Hepatocyte (in vitro differentiated cells): ENCODE results near the gene SNRNP70. TPM values are rescaled to one million over a fixed set of nuclear protein-coding genes. Genes with fewer than 3 reads are reported as not detected.
"Not testable (repeated sequence)": the region's sequence is repeated elsewhere in the genome, so short reads cannot be mapped to it uniquely, and the experiment has no call there.

Experiments
- DNase-seq: peaks from one replicate; pipeline ENCODE4 v3.0.0-alpha.2; 2016; ENCODE audit warnings: low spot score
- H2AFZ ChIP-seq: fragments of 200-600 bp; sonication (generic); 2 replicates; pipeline ENCODE4 v1.6.0; 2016; ENCODE audit warnings: antibody characterized with exemption, mild to moderate bottlenecking
- H3K27ac ChIP-seq: fragments of 200-600 bp; sonication (generic); 2 replicates; pipeline ENCODE4 v1.5.1; 2016; ENCODE audit warnings: mild to moderate bottlenecking
- H3K27me3 ChIP-seq: fragments of 200-600 bp; sonication (generic); 2 replicates; pipeline ENCODE4 v1.6.1; 2016
- H3K36me3 ChIP-seq: fragments of 200-600 bp; sonication (generic); replicated peaks from 2 replicates; pipeline ENCODE4 v1.5.1; 2016; ENCODE audit warnings: low read depth; ENCODE audit not compliant: insufficient read depth
- H3K4me1 ChIP-seq: fragments of 200-600 bp; sonication (generic); 2 replicates; pipeline ENCODE4 v1.5.1; 2016; ENCODE audit warnings: mild to moderate bottlenecking, moderate library complexity; ENCODE audit not compliant: insufficient read depth
- H3K4me2 ChIP-seq: fragments of 200-600 bp; sonication (generic); 2 replicates; pipeline ENCODE4 v1.6.0; 2016
- H3K4me3 ChIP-seq: fragments of 200-600 bp; sonication (generic); 2 replicates; pipeline ENCODE4 v1.5.1; 2016; ENCODE audit warnings: mild to moderate bottlenecking
- H3K79me2 ChIP-seq: fragments of 200-600 bp; sonication (generic); 2 replicates; pipeline ENCODE4 v1.6.0; 2017; ENCODE audit warnings: mild to moderate bottlenecking
- H3K9me2 ChIP-seq: fragments of 200-600 bp; sonication (generic); replicated peaks from 2 replicates; pipeline ENCODE4 v1.6.0; 2017; ENCODE audit warnings: mild to moderate bottlenecking; ENCODE audit not compliant: insufficient read depth
- H3K9me3 ChIP-seq: fragments of 200-600 bp; sonication (generic); 2 replicates; pipeline ENCODE4 v1.5.1; 2016; ENCODE audit warnings: low read depth, mild to moderate bottlenecking
- H4K20me1 ChIP-seq: fragments of 200-600 bp; sonication (generic); 2 replicates; pipeline ENCODE4 v1.6.0; 2016; ENCODE audit warnings: mild to moderate bottlenecking; ENCODE audit not compliant: insufficient read depth, poor library complexity, severe bottlenecking
- CTCF ChIP-seq: fragments of 200-600 bp; sonication (generic); IDR thresholded peaks from 2 replicates; pipeline ENCODE4 v1.5.1; 2016; ENCODE audit warnings: antibody characterized with exemption, mild to moderate bottlenecking; ENCODE audit not compliant: poor library complexity
- EZH2 ChIP-seq: fragments of 200-600 bp; sonication (generic); IDR thresholded peaks from 2 replicates; pipeline ENCODE4 v1.6.1; 2016; ENCODE audit warnings: antibody characterized with exemption, mild to moderate bottlenecking, borderline replicate concordance
- EZH2phosphoT487 ChIP-seq: fragments of 200-600 bp; sonication (generic); IDR thresholded peaks from one replicate; pipeline ENCODE4 v1.6.1; 2018; ENCODE audit warnings: antibody characterized with exemption, mild to moderate bottlenecking, low read depth, moderate library complexity; ENCODE audit not compliant: unreplicated experiment, severe bottlenecking
- WGBS: methylation state at CpG from one replicate; pipeline ENCODE4 v1.1.6; 2016; ENCODE audit warnings: low lambda C conversion rate; ENCODE audit errors: missing lambda C conversion rate; 5-methylcytosine and 5-hydroxymethylcytosine counted together
- polyA plus RNA-seq: library from polyadenylated mRNA; unstranded; fragments of >200 nt; fragmentation: Nextera tagmentation; extraction: Ambion mirVana; gene quantifications from 2 replicates; pipeline ENCODE4 v1.2.1, GENCODE V29; 2016
- total RNA-seq: library from RNA; depleted of rRNA; stranded (reverse); fragments of >200 nt; gene quantifications from 2 replicates; pipeline ENCODE4 v1.2.3, GENCODE V29; 2014

SNRNP70 gene
- total and polyA plus RNA-seq, 2 experiments from 2014 or later, result 190 to 248 TPM

- Histone ChIP-seq H3K27me3 (no peaks in the 10 kb centered on the region), H3K79me2 (no peaks in the 10 kb centered on the region), H2AFZ (no peak overlapping the region), H4K20me1 (no peaks in the 10 kb centered on the region), H3K4me3 (no peak overlapping the region), H3K4me1 (no peaks in the 10 kb centered on the region), H3K27ac (no peak overlapping the region), H3K36me3 (no peaks in the 10 kb centered on the region), H3K9me3 (no peaks in the 10 kb centered on the region), H3K4me2 (no peak overlapping the region), H3K9me2 (no peaks in the 10 kb centered on the region)
- WGBS, result 69% methylated on average over 17 of the region's 17 CpGs
- DNase-seq, result peak; percentile 14
- TF ChIP-seq EZH2, result no peak
- TF ChIP-seq CTCF, result no peak
- no peak for TF ChIP-seq EZH2phosphoT487
Measured at GRCh38 chr19:49042177-49042576, 43.1 kb upstream of the SNRNP70 start.

- H3K4me2 ChIP-seq, result not testable (repeated sequence)
Measured at GRCh38 chr19:49042666-49043065, 42.6 kb upstream of the SNRNP70 start.

GRCh38 chr19:49043548-49043947 lies 41.7 kb upstream of the SNRNP70 start, which contains the start of gene CGB5:
Gene CGB5 (plus strand): TSS chr19:49043848. CDS start chr19:49044210, 362 bp downstream.
- WGBS, result 78% methylated on average over 13 of the region's 15 CpGs

More at GRCh38 chr19:49042666-49043065, 42.6 kb upstream of the SNRNP70 start:
- not testable (repeated sequence) for H3K4me3 ChIP-seq, DNase-seq, H3K36me3 ChIP-seq, H4K20me1 ChIP-seq, H3K27me3 ChIP-seq, H3K4me1 ChIP-seq, H3K9me3 ChIP-seq, H3K79me2 ChIP-seq, H3K27ac ChIP-seq, H2AFZ ChIP-seq, H3K9me2 ChIP-seq
- WGBS, result 85% methylated on average over 2 of the region's 4 CpGs

GRCh38 chr19:49049011-49049410 lies 36.2 kb upstream of the SNRNP70 start, which contains the start of gene CGB8:
Gene CGB8 (minus strand): TSS chr19:49049111. CDS start chr19:49048739, 372 bp downstream.
- not testable (repeated sequence) for DNase-seq

More at GRCh38 chr19:49043548-49043947, 41.7 kb upstream of the SNRNP70 start, which contains the start of gene CGB5:
- not testable (repeated sequence) for H3K79me2 ChIP-seq, H3K4me3 ChIP-seq, H3K9me3 ChIP-seq, H3K4me2 ChIP-seq, H2AFZ ChIP-seq, H3K27ac ChIP-seq, H3K36me3 ChIP-seq, H3K9me2 ChIP-seq, DNase-seq, H4K20me1 ChIP-seq, H3K4me1 ChIP-seq, H3K27me3 ChIP-seq

GRCh38 chr19:49049834-49050233 lies 35.4 kb upstream of the SNRNP70 start:
- H3K9me3 ChIP-seq, H3K27me3 ChIP-seq, DNase-seq, H3K79me2 ChIP-seq, H3K4me3 ChIP-seq, H3K9me2 ChIP-seq, H3K4me1 ChIP-seq, H3K36me3 ChIP-seq, H3K27ac ChIP-seq, H2AFZ ChIP-seq, H4K20me1 ChIP-seq, H3K4me2 ChIP-seq: not testable (repeated sequence)
- 70% methylated on average over 2 of the region's 4 CpGs for WGBS

More at GRCh38 chr19:49049011-49049410, 36.2 kb upstream of the SNRNP70 start, which contains the start of gene CGB8:
- not testable (repeated sequence) for H3K4me3 ChIP-seq, H4K20me1 ChIP-seq, H3K4me2 ChIP-seq, H3K4me1 ChIP-seq, H3K79me2 ChIP-seq, H2AFZ ChIP-seq, H3K9me3 ChIP-seq, H3K27ac ChIP-seq, H3K36me3 ChIP-seq, H3K27me3 ChIP-seq, H3K9me2 ChIP-seq
- WGBS, result 83% methylated on average over 11 of the region's 12 CpGs

- not testable (repeated sequence) for H3K27me3 ChIP-seq, H3K9me3 ChIP-seq, DNase-seq, H4K20me1 ChIP-seq, H2AFZ ChIP-seq, H3K4me3 ChIP-seq, H3K79me2 ChIP-seq, H3K36me3 ChIP-seq, H3K4me1 ChIP-seq, H3K9me2 ChIP-seq, H3K4me2 ChIP-seq, H3K27ac ChIP-seq
- WGBS, result 75% methylated on average over 24 of the region's 24 CpGs
Measured at GRCh38 chr19:49050376-49051033, 34.7 kb upstream of the SNRNP70 start.
